Right renal cortex interstitium (tissue), 3 donors: ENCODE results near the gene ATF5. TPM values are rescaled to one million over a fixed set of nuclear protein-coding genes. Genes with fewer than 3 reads are reported as not detected.

Source experiments
- DNase-seq, 3 donors: peaks; one replicate each; pipeline ENCODE4 v3.0.0-alpha.2; 2013; ENCODE audit warnings: low read depth in 3 of 3, low spot score in 2 of 3
- polyA plus RNA-seq, 3 donors: library from polyadenylated mRNA; unstranded; fragments of 120-200 nt; gene quantifications; one replicate each; pipeline ENCODE4 v1.2.1, GENCODE V29; 2013; ENCODE audit not compliant: insufficient read length in 3 of 3

ATF5 gene
- polyA plus RNA-seq, 3 donors = 19.7 to 20.8 (median 20.6) TPM

DNA sequence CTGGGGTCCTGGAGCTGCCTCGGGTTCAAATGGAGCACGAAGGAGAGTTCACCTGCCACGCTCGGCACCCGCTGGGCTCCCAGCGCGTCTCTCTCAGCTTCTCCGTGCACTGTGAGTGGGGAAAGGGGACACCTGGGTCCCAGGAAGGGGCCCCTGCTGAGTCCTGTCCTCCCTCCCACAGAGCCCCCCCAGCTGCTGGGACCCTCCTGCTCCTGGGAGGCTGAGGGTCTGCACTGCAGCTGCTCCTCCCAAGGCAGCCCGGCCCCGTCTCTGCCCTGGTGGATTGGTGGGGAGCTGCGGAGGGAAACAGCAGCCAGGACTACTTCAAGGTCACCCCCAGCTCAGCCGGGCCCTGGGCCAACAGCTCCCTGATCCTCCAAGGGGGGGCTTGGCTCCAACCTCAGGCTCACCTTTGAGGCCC, 43.0 kb downstream of the ATF5 start:
- DNase-seq = no peak

GRCh38 chr19:49972841-49973240, 43.8 kb downstream of the ATF5 start:
- no peak for DNase-seq

GRCh38 chr19:49973987-49974386, 45.0 kb downstream of the ATF5 start:
- DNase-seq = no peak

GRCh38 chr19:49975051-49975450, 46.0 kb downstream of the ATF5 start:
- no peak for DNase-seq

- no peak for DNase-seq
These were observed 47.5 kb downstream of the ATF5 start for GRCh38 chr19:49976496-49976895.

DNA sequence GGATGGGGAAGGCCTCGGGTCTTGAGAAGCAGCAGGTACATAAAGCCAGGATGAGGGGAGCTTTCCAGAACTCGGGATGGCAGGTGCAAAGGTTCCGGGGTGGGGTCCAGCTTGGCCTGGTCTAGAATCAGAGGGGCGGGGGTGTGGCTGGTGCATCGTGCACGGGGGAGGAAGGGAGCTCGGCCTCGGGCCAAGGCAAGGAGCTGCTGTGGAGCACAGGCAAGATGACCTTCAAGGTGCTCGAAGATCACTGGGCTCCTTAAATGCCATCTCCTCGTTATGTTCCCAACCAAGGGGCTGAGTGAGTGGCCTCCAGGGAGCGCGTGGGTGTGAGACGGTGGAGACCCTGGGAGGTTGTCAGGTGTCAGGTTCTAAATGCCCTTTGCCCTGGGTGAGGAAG, 48.1 kb downstream of the ATF5 start:
- DNase-seq = no peak

DNA sequence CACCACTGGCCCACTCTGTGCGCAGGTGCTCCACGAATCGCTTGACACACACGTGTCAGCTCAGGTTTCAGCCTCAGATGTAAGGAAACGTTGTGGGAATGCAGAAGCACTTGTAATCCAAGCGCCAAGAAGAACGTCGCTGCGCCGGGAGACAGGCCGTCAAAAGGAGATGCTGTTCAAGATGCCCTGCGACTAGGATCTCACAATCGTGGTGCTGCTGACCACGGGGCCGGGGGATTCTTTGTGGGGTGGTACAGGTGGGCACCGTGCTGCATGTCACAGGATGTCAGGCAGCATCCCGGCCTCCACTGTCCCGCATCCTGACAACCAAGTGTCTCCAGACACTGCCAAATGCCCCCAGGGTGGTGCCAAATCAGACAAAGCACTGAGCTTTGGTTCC, 48.9 kb downstream of the ATF5 start:
- no peak for DNase-seq

- no peak for DNase-seq
These were observed 49.3 kb downstream of the ATF5 start for GRCh38 chr19:49978324-49978723.

DNA sequence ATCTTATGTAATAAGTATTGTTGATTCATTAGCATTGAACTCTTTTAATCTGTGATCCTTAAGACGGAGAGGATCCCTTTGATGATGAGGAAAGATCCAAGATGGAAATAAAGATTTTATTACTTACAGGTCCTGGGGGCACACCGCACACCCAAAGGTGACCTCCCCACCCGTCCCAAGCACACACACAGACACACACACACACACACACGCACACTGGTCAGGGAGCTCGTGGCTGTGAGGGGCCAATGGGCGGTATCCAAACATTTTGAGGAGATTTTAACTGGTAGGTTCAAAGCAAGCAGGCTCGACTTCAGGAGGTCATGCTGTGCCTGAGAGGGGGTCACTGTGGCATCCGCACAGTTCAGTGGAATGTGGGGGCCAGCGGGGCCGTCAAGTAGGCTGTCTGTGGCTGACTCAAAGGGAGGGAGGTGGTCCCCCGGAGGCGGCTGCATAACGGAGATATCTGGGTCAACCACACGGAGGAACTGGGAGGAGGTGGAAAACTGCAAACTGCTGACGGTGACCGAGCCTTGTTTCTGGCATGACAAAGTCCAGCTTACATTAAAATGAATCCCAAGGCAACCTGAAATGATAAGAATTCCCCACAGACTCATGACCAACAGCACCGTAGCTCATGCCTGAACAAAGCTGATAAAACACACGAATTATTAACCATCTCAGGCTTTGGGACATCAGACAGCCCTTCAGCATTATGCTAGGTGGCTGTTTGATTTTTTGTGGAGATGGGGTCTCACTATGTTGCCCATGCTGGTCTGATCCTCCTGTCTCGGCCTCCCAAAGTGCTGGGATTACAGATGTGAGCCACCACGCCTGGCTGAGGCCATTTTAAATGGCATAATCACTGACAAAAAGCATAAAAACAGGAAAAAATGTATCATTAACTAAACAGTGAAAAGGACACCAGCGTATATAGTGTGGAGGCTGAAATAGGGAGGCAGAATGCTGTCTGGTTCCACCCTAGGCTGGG, 52.9 kb downstream of the ATF5 start:
- no peak for DNase-seq

Other genes with a start within 250 kb of the ATF5 start
- gene ADM5, start 239.6 kb upstream of the ATF5 start, polyA plus RNA-seq = under 1 TPM; 0.64 to 0.67 (median 0.64) TPM
- gene CPT1C, start 238.1 kb upstream of the ATF5 start, polyA plus RNA-seq = 10 to 100 TPM in 1 of 3 donors, 1 to 10 TPM in 2; 8.0 to 10.9 (median 9.0) TPM
- gene TSKS, start 165.9 kb upstream of the ATF5 start, polyA plus RNA-seq = under 1 TPM in 2 of 3 donors, not detected in 1; 0.10 to 0.15 TPM
- gene AP2A1, start 162.2 kb upstream of the ATF5 start, polyA plus RNA-seq = 10 to 100 TPM; 40.8 to 48.0 (median 43.7) TPM
- gene FUZ, start 115.9 kb upstream of the ATF5 start, polyA plus RNA-seq = 10 to 100 TPM; 29.3 to 37.1 (median 37.0) TPM
- gene MED25, start 110.9 kb upstream of the ATF5 start, polyA plus RNA-seq = 10 to 100 TPM; 55.8 to 65.6 (median 56.0) TPM
- gene PTOV1, start 78.0 kb upstream of the ATF5 start, polyA plus RNA-seq = 100 to 1,000 TPM; 239 to 280 (median 278) TPM
- gene PNKP, start 61.6 kb upstream of the ATF5 start, polyA plus RNA-seq = 10 to 100 TPM; 33.4 to 43.9 (median 36.2) TPM
- 10 to 100 TPM; 22.8 to 29.3 (median 25.8) TPM for gene AKT1S1, start 51.9 kb upstream of the ATF5 start, polyA plus RNA-seq
- gene TBC1D17, start 51.5 kb upstream of the ATF5 start, polyA plus RNA-seq = 10 to 100 TPM; 32.9 to 42.0 (median 37.2) TPM
- 1 to 10 TPM; 3.2 to 3.5 (median 3.2) TPM for gene IL4I1, start 32.3 kb upstream of the ATF5 start, polyA plus RNA-seq
- gene NUP62, start 299 bp downstream of the ATF5 start, polyA plus RNA-seq = 10 to 100 TPM; 49.9 to 54.6 (median 53.2) TPM
- gene SIGLEC11, start 32.0 kb downstream of the ATF5 start, polyA plus RNA-seq = 1 to 10 TPM; 3.9 to 4.8 (median 4.6) TPM
- 10 to 100 TPM; 45.1 to 51.0 (median 46.3) TPM for gene VRK3, start 96.2 kb downstream of the ATF5 start, polyA plus RNA-seq
- 10 to 100 TPM; 15.1 to 16.8 (median 16.0) TPM for gene ZNF473, start 96.8 kb downstream of the ATF5 start, polyA plus RNA-seq
- gene IZUMO2, start 234.1 kb downstream of the ATF5 start, polyA plus RNA-seq = under 1 TPM in 1 of 3 donors, not detected in 2; 0.28 TPM